GM18526 (cell line): Measurements from ENCODE around the gene TP53TG5.

Experiments used
- POLR2A ChIP-seq: IDR thresholded peaks from 3 replicates; pipeline ENCODE4 v1.6.1; 2011; ENCODE audit not compliant: insufficient read length; ENCODE audit errors: extremely low read depth

The TP53TG5 gene

GRCh38 chr20:45336530-45337366 is 41.4 kb downstream of the TP53TG5 start:
- TF ChIP-seq POLR2A, result no peak

GRCh38 chr20:45330476-45330875 is 47.6 kb downstream of the TP53TG5 start:
- TF ChIP-seq POLR2A, result no peak

GRCh38 chr20:45329497-45330319 is 48.4 kb downstream of the TP53TG5 start:
- no peak for TF ChIP-seq POLR2A

GRCh38 chr20:45328451-45328850 is 49.7 kb downstream of the TP53TG5 start:
- TF ChIP-seq POLR2A, result no peak

DNA sequence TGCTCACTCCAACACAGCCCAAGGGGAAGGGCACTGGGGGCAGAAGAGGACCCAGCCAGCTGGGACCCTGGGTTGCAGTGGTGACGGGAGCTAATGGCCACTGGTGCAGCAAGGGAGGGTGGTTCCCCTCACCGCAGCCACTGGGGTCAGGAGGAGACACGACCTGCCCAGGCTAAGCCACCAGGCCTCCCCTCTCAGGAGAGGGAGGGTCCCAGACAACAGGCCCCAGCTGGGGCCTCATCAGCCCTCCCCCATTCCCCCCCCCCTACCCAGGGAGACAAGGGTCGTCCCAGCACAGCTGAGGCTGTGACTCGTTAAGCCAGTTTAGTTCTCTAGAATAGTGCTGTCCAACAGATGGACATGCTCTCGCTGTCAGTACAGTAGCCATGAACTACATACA is 52.8 kb downstream of the TP53TG5 start:
- no peak for TF ChIP-seq POLR2A

GRCh38 chr20:45323731-45324130 is 54.4 kb downstream of the TP53TG5 start:
- TF ChIP-seq POLR2A, result no peak

- no peak for TF ChIP-seq POLR2A
These were observed 55.2 kb downstream of the TP53TG5 start for GRCh38 chr20:45322952-45323383.
